GM18870 (cell line): Measurements from ENCODE around the gene RCE1.

Experiments
- ATAC-seq: cut with Tn5 transposase; IDR thresholded peaks from one replicate; pipeline ENCODE4 v1.9.1; 2021; ENCODE audit warnings: moderate library complexity; ENCODE audit not compliant: unreplicated experiment

RCE1 gene

DNA sequence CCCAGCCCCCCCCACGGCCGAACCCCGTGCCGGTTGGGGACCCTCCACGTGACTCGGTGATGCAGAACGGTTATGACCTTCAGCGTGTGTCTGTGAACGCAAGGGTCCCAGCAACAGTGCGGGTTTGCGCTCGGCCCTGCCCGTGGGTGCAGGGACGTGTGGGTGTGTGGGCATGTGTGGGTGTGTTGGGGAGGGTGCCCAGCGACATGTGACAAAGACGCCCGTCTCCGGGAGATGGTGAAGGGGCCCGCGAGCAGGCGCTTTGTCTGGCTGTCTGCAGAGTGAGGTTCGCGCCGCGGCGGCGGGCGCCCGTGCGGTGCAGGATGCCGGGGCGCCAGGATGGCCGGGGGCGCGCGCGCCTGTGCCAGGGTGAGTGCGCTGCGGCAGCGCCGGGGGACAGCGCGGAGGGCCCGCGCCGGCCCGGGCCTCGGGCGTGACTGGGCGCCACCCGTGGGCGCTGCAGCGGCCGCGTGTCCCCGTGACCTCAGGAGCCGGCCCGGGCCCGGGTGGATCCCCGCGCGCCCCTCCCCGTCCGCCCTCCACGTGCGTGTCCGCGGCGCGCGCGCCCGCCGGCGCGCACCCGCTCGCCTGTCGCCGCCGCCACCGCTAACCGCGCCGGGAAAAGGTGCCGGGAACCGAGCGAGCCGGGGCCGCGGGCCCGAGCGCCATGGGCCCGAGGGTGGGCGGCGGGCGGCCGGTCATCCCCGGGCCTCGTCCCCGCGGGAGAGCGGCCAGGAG lies 13.4 kb downstream of the RCE1 start, which contains the start of gene LRFN4:
Gene LRFN4 (plus strand): TSS at position 569 of the 738 bp plus-strand sequence. CDS start 681 bp downstream, outside the sequence.
- ATAC-seq = no peak

GRCh38 chr11:66857234-66857926 lies 14.1 kb downstream of the RCE1 start:
- no peak for ATAC-seq

GRCh38 chr11:66857927-66858185 lies 14.6 kb downstream of the RCE1 start:
- ATAC-seq = no peak

GRCh38 chr11:66858186-66858938 lies 15.1 kb downstream of the RCE1 start:
- ATAC-seq = no peak

- no peak for ATAC-seq
Observed at GRCh38 chr11:66858939-66859685, 15.9 kb downstream of the RCE1 start.

GRCh38 chr11:66859686-66860448 lies 16.6 kb downstream of the RCE1 start:
- no peak for ATAC-seq

DNA sequence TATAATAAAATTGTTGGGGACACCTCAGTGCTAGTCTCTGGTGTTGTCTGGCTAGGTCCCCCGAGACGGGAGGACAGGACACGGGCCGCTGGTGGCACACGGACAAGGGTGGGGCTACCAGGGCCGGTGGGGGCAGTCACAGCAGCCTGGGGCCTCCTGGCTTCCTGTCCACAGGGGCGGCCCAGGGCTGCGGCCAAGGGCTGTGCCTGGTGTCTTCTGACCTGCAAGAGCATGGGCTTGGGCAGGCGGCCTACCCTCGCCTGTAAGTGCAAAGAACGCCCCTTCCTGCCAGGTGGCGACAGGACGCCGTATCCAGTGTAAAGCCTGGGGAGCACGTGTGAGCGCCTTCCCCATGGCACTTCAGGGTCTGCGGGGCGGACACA lies 17.2 kb downstream of the RCE1 start:
- ATAC-seq = no peak

DNA sequence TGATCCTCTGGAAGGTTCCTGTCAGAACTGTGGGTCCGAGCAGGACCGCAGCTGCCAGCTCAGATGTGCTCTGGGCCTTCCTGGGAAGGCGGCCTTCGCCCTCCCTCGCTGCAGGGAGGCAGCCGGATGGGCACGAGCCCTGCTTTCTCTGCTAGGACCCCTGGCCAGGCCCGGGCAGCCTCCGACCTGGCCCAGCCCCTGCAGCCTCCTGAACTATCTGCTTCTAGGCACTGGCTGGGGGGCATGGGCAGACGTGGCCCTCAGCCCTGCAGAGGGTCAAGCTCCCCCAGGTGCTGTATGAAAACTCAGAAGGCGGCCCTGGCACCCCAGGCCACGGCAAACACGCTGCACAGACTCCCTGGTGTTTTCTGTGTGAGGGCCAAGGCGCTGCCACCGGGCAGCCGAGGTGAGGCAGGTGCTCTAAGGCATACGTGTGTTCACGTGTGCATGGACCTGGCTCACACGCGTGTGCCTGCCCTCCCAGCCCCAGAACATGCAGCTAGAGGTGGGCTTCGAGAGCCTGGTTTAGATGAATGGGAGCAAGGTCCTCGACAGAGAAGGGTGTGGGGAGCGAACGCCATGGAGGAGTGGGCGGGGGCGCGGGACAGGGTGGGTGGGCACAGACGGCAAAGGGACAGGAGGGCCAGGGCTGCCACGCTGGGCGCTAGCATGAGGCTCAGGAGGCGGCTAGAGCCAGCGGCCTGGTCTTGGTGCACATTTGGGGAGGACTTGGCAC lies 18.0 kb downstream of the RCE1 start:
- ATAC-seq = no peak

DNA sequence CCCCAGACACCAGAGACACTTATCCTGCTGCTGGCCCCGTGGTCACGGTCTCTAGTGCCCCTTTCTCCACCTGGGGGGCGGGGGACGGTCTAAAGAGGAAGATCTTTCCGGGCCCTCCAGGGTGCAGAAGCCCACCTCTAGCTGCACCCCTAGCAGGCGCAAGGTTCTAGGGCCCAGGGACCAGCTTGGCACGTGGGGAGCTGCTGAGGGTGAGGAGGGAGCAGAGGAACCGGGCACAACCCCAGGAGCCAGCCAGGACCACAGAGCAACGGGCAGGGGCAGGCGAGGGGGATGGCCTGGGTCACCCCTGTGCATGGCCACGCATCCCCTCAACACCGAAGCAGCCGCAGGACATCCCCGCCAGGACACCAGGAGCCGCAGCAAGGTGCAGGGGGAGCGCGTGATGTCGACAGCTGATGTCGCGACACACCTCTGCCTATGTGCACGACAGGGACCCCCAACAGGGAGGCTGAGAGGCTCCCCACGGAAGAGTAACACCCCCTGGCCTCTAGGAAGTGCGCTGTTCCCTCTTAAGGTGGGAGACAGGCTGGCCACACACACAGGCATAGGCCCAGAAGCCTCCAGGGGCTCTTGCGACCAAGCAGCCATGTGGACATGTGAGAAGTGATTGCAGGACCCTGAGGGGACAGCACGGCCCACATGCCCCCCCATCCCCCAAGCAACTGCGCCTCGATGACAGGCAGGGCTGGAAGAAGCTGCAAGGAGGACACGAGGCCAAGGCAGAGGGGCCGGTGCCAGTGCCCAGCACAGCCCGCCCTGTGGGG lies 18.7 kb downstream of the RCE1 start:
- no peak for ATAC-seq

- ATAC-seq = no peak
Observed at GRCh38 chr11:66862559-66863037, 19.4 kb downstream of the RCE1 start.

GRCh38 chr11:66863428-66864125 lies 20.3 kb downstream of the RCE1 start:
- ATAC-seq = no peak

DNA sequence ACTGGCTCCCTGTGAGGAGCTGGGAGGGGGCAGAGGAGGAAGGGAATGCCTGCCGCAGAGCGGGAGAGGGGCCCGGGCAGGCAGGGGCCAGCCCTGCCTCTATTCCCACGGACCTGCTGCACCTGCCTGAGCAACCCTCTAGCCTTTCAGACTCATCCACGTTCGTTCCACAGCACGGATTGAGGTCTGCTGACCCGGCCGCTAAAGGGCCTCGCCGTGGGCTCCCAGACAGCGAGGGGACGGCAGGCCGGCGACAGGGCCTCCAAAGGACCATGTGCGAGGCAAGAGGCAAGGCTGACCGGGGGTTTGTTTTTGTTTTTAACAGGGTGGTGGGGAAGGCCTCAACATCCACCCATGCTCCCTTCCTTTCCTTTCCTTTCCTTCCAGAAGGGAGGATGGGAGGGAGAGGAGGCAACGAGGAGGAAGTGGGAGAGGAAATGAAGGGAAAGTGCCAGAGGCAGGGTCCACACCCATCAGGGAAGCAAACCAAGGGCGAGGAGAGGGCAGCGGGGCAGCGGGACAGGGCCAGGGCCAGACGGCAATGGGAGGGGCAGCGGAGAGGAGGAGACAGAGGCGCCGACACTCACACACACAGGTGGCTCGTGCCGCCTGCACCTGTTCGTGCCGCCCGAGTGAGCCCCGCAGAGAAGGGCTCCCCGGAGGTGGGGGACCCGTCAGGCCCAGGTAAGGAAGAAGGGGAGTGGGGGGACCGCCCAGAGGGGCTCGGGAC lies 21.1 kb downstream of the RCE1 start:
- ATAC-seq = no peak

- no peak for ATAC-seq
Observed at GRCh38 chr11:66864924-66865697, 21.9 kb downstream of the RCE1 start.

DNA sequence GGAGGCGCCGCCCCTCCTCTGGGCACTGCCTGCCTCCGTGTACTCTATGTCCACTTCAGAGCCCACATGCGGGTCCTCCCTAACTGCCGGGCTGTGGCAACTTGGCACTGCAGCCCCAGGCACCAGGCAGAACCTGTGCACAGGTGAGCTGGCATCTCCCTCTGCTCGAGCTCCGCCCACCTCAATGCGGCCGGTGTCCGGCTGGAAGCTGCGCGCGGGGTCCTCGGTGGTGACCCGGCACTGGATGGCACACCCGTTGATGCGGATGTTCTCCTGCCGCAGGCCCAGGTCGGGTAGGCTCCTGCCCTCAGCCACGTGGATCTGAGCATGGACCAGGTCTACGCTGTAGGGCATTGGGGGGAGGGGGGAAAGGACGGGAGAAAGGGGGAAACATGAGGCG lies 22.8 kb downstream of the RCE1 start:
- ATAC-seq = no peak

DNA sequence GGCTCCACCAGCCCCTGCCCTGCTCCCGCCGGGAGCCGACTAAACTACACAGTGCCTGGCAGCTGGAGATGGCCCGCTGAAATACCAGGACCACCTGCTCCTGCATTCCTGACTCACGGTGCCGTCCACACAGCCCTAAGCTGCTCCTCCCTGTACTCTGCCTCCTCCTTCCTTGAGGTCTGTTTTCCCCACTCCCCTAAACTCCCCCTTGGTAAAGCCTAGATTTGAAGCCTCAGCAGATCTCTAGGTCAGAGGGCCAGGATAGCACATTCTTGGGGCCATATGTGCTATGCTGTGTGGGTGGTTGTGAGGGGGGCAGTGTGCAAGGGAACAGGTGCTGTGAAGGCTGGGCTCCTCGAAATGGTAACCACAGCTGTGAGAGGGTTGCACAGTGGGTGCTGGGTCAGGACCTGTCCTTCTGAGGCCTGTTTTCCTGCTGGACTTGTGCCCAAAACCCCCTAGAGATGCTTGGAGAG lies 23.3 kb downstream of the RCE1 start:
- no peak for ATAC-seq

- no peak for ATAC-seq
Observed at GRCh38 chr11:66867425-66868040, 24.3 kb downstream of the RCE1 start.
